Breast epithelium (tissue), 4 donors: ENCODE data around the gene FAM13B. TPM values are rescaled to one million over a fixed set of nuclear protein-coding genes. Genes with fewer than 3 reads are reported as not detected.

Source experiments
- DNase-seq, 2 donors: peaks; one replicate each; pipeline ENCODE4 v3.0.0-alpha.2; 2019; ENCODE audit warnings: low spot score in 2 of 2
- H3K27ac ChIP-seq, 2 donors: fragments of 200-600 bp; sonication (generic) in 1 of 2; one replicate each; pipeline ENCODE4 v1.5.1; 2016 to 2019; ENCODE audit warnings: mild to moderate bottlenecking in 1 of 2
- H3K27me3 ChIP-seq, 2 donors: fragments of 200-600 bp; sonication (generic) in 1 of 2; one replicate each; pipeline versions ENCODE4 v1.5.1 to v1.6.0; 2017 to 2019; ENCODE audit warnings: control low read depth in 1 of 2, mild to moderate bottlenecking in 1 of 2
- H3K36me3 ChIP-seq: fragments of 200-600 bp; one replicate; pipeline ENCODE4 v1.5.1; 2019
- H3K4me1 ChIP-seq, 2 donors: fragments of 200-600 bp; sonication (generic); one replicate each; pipeline ENCODE4 v1.5.1; 2016 to 2019; ENCODE audit warnings: control low read depth in 1 of 2
- H3K4me3 ChIP-seq, 3 donors: fragments of 200-600 bp; sonication (generic); 1 replicate in 2 of 3; 2 replicates in 1 of 3; pipeline ENCODE4 v1.5.1; 2016 to 2019; ENCODE audit warnings: mild to moderate bottlenecking in 3 of 3, moderate library complexity in 2 of 3
- H3K9me3 ChIP-seq, 2 donors: fragments of 200-600 bp; sonication (generic) in 1 of 2; one replicate each; pipeline ENCODE4 v1.5.1; 2016 to 2019; ENCODE audit warnings: control low read depth in 1 of 2
- POLR2A ChIP-seq: fragments of 450-650 bp; IDR thresholded peaks from one replicate; pipeline ENCODE4 v1.6.1; 2016; ENCODE audit warnings: antibody characterized with exemption, mild to moderate bottlenecking, moderate library complexity
- POLR2AphosphoS5 ChIP-seq, 3 donors: sonication (generic); formaldehyde crosslinking; IDR thresholded peaks; one replicate each; pipeline ENCODE4 v1.6.1; 2017; ENCODE audit warnings: antibody characterized with exemption in 3 of 3
- intact Hi-C: fragments of 100-400 bp; cut with DNase I; formaldehyde crosslinking; loops from one replicate; pipeline ENCODE4 v1.15.1; 2023; ENCODE audit warnings: low total_unique reads
- total RNA-seq, 3 donors: library from RNA; depleted of rRNA; stranded (reverse); fragments of >200 nt; gene quantifications; one replicate each; pipeline ENCODE4 v1.1.0, GENCODE V29; 2016
- TF ChIP-seq, protein P1 (sequence below), 3 donors: fragments of 450-650 bp; IDR thresholded peaks; one replicate each; pipeline ENCODE4 v1.5.1; 2016 to 2017; ENCODE audit warnings: antibody characterized with exemption in 3 of 3, mild to moderate bottlenecking in 3 of 3, moderate library complexity in 3 of 3

Gene FAM13B
- total RNA-seq, 3 donors from 2014 or later = 42.7 to 55.8 (median 52.4) TPM

DNA sequence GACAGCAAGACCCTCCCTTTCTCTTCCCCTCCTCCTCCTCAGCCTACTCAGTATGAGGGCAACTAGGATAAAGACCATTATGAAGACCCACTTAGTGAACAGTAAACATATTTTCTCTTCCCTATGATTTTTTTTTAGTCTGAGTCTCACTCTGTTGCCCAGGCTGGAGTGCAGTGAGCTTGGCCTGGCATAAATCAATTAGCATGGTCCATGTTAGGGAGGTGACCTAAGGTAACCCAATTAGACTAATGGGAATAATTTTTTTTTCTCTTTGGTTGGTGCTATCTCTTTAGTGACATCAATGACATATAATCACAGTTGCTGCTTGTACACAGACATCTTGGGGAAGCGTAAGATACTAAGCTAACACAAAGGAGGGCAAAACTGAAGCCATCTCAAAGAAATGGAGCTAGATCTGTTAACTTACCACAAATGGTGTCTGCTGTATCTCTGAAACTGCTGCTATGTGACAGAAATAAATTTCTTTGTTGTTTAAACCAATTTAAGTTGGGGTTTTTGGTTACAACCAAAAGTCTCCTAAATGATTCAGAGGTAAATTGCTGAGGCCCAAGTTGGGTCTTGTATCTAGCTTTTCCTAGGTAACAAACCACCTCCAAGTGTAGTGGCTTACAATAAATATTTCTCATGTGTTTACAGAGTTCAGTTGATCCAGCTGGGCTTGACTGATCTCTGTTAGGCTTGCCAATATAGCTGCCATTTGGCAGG is 130.3 kb downstream of the FAM13B start:
- Histone ChIP-seq H3K9me3 (no peaks in the 10 kb centered on the region), H3K27ac (no peak overlapping the region), H3K4me3 (no peak overlapping the region), H3K27me3 (no peaks in the 10 kb centered on the region), H3K4me1 (no peaks in the 10 kb centered on the region), H3K36me3 (no peaks in the 10 kb centered on the region)
- intact Hi-C loops = no loop called here
- no peak for DNase-seq
- TF ChIP-seq POLR2AphosphoS5 (IDR thresholded peaks at IDR 0.05) (no peak), POLR2A (no peak)
- TF ChIP-seq, protein P1, sequence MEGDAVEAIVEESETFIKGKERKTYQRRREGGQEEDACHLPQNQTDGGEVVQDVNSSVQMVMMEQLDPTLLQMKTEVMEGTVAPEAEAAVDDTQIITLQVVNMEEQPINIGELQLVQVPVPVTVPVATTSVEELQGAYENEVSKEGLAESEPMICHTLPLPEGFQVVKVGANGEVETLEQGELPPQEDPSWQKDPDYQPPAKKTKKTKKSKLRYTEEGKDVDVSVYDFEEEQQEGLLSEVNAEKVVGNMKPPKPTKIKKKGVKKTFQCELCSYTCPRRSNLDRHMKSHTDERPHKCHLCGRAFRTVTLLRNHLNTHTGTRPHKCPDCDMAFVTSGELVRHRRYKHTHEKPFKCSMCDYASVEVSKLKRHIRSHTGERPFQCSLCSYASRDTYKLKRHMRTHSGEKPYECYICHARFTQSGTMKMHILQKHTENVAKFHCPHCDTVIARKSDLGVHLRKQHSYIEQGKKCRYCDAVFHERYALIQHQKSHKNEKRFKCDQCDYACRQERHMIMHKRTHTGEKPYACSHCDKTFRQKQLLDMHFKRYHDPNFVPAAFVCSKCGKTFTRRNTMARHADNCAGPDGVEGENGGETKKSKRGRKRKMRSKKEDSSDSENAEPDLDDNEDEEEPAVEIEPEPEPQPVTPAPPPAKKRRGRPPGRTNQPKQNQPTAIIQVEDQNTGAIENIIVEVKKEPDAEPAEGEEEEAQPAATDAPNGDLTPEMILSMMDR (IDR thresholded peaks at IDR 0.05) = no peak

DNA sequence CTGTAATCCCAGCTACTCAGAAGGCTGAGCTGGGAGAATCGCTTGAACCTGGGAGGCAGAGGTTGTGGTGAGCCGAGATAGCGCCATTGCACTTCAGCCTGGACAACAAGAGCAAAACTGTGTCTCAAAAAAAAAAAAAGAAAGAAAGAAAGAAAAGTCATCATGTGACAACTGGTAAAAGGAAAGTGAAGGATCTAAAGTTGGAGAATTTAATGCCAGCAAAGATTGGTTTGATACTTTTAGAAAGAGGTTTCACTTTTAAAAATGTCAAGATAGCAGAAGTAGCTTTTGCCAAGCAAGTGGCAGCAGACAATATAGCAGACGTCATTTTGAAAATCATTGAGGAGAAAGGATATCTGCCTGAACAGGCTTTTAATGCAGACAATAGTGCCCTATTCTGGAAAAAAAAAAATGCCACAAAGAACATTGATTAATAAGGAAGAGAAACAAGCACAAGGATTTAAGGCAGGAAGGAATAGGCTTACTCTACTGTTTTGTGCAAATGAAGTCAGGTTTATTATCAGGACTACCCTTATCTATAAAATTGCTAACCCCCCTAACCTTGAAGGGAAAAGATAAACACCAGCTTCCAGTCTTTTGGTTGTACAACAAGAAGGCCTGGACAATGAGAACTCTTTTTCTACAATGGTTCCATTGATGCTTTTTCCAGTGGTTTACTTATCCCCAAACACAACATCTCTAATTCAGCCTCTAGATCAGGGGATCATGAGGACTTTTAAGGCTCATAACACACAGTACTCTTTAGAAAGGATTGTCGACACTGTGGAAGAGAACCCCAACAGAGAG is 131.7 kb downstream of the FAM13B start:
- no peaks in the 10 kb centered on the region for H3K4me1 ChIP-seq
- no peak for DNase-seq
- TF ChIP-seq, protein P1 (IDR thresholded peaks at IDR 0.05) = no peak
- TF ChIP-seq POLR2A (no peak), POLR2AphosphoS5 (IDR thresholded peaks at IDR 0.05) (no peak)
- H3K36me3 ChIP-seq = no peaks in the 10 kb centered on the region
- H3K27ac ChIP-seq = no peak overlapping the region
- no peaks in the 10 kb centered on the region for H3K27me3 ChIP-seq
- no peak overlapping the region for H3K4me3 ChIP-seq
- intact Hi-C loops = no loop called here
- H3K9me3 ChIP-seq = no peaks in the 10 kb centered on the region

DNA sequence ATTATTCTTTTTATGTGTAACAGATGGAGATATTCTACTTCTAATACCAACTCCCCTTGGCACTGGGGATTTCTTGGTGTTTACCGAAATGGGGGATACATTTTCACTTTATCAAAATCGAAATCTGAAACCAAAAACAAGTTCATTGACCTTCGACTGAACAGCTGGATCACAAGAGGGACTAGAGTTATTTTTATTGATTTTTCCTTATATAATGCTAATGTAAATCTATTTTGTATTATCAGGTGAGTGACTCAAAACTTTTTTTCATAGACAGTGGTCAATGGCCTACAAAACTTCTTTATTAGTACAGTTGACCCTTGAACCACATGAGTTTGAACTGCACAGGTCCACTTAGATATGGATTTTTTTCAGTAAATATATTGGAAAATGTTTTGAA is 133.4 kb downstream of the FAM13B start:
- no peak for DNase-seq
- Histone ChIP-seq H3K36me3 (no peaks in the 10 kb centered on the region), H3K4me1 (no peaks in the 10 kb centered on the region), H3K9me3 (no peaks in the 10 kb centered on the region), H3K27me3 (no peaks in the 10 kb centered on the region), H3K27ac (no peak overlapping the region), H3K4me3 (no peak overlapping the region)
- intact Hi-C loops = no loop called here
- no peak for TF ChIP-seq POLR2AphosphoS5 (IDR thresholded peaks at IDR 0.05)
- TF ChIP-seq, protein P1 (IDR thresholded peaks at IDR 0.05) = no peak

DNA sequence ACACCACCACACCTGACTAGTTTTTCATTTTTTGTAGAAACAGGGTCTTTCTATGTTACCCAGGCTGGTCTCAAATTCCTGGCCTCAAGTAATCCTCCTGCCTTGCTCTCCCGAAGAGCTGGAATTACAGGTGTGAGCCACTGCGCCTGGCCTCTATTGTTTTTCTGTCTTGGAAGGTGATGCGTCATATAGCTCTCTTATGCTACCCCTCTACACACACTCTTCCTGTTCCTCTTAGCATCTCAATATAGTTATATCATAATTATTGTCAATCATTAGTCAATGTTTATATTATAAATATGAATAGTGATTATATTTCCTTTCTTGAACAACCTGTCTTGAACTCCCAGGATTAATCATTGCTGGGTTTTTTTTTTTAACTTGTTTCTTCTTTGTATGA is 136.3 kb downstream of the FAM13B start:
- Histone ChIP-seq H3K4me1 (no peaks in the 10 kb centered on the region), H3K27ac (no peak overlapping the region), H3K27me3 (no peaks in the 10 kb centered on the region), H3K4me3 (no peak overlapping the region), H3K9me3 (no peaks in the 10 kb centered on the region), H3K36me3 (no peaks in the 10 kb centered on the region)
- TF ChIP-seq POLR2AphosphoS5 (IDR thresholded peaks at IDR 0.05) (no peak), POLR2A (no peak)
- TF ChIP-seq, protein P1 (IDR thresholded peaks at IDR 0.05) = no peak
- DNase-seq = no peak
- intact Hi-C loops = no loop called here

DNA sequence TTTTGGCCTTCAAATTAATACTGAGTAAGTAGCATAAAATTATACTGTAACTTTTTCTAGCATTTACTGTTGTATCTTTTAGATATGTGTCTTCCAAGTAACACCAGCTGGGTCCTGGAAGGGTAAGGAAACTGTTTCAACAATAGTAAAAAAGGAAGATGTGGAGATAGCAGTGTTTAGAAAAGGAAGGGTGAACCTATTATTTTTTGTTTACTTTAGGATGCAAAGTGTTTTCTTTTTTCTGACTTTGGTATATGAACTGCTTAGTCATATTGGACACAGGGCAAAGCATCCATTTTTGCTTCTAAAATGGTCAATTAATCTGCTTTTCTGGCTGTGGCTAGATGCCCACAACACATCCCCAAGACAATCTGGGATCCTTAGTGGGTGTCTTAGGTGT is 138.3 kb downstream of the FAM13B start:
- Histone ChIP-seq H3K4me1 (no peaks in the 10 kb centered on the region), H3K9me3 (no peaks in the 10 kb centered on the region), H3K27ac (no peak overlapping the region), H3K27me3 (no peaks in the 10 kb centered on the region), H3K4me3 (no peak overlapping the region), H3K36me3 (no peaks in the 10 kb centered on the region)
- intact Hi-C loops = no loop called here
- TF ChIP-seq, protein P1 (IDR thresholded peaks at IDR 0.05) = no peak
- TF ChIP-seq POLR2AphosphoS5 (IDR thresholded peaks at IDR 0.05) (no peak), POLR2A (no peak)
- DNase-seq = no peak
